ENCODE results near the gene GOLGA6L24. TPM values are rescaled to one million over a fixed set of nuclear protein-coding genes. Genes with fewer than 3 reads are reported as not detected.

GOLGA6L24 gene, protein sequence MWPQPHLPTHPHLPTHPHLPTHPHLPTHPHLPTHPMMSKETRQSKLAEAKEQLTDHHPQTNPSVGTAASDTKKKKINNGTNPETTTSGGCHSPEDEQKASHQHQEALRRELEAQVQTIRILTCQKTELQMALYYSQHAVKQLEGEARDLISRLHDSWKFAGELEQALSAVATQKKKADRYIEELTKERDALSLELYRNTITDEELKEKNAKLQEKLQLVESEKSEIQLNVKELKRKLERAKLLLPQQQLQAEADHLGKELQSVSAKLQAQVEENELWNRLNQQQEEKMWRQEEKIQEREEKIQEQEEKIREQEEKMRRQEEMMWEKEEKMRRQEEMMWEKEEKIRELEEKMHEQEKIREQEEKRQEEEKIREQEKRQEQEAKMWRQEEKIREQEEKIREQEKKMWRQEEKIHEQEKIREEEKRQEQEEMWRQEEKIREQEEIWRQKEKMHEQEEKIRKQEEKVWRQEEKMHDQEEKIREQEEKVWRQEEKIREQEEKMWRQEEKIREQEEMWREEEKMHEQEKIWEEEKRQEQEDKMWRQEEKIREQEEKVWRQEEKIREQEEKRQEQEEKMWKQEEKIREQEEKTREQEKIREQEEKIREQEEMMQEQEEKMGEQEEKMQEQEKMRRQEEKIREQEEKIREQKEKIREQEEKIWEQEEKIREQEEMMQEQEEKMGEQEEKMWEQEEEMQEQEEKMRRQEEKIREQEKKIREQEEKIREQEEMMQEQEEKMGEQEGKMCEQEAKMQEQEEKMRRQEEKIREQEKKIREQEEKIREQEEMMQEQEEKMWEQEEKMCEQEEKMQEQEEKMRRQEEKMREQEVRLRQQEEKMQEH
- total RNA-seq, result not detected in 2 replicates

GRCh38 chr15:28357984-28358383 is at the start of gene GOLGA6L24:
TSS of gene GOLGA6L24 (minus strand) at chr15:28358084. CDS start at chr15:28358023, 61 bp downstream.

DNA sequence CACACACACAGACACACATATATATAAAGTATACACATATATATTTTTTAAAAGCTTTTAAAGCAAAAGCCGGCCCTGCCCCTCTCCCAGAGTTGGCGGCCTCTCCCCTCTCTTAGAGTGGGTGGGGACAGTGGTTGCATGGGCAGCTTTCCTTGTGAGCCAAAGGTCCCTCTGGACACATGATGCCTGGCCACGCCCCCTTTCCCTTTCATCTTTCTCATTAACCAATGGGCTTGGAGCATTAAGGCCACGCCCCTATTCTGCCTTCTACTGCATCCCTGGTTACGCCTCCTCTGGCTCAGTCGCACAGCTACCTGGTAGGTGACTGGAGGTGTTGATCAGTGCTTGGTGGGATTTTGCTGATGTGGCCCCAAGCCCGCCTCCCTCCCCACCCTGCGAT is 20.5 kb upstream of the GOLGA6L24 start, which contains the start of gene GOLGA8F:
Gene GOLGA8F, plus strand, starts transcription at position 301 of the 400 bp plus-strand sequence. Its CDS starts 98 bp downstream, at position 399.

DNA sequence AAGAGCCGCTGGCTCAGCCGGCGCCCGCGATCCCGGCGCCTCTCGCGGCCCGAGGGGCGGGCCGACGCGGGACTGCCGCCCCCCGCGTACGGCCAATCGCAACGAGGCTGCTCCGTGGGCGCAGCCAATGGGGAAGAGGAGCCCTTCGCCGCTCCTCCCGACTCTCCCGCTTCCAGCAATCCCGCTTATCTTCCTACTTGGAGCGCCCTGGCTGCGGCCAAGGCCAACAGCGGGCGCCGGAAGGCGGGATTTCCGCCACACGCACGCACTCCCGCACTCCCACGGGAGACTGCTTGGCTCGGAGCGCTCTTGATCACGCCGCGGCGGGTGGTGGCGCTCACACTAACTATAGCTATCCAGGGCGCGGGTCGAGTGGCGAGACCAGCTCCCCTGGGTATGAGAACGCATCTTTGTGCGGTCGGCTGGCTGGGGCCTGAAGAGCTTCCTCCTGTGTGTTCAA is 35.7 kb downstream of the GOLGA6L24 start, which contains the start of gene HERC2:
Gene HERC2, minus strand, starts transcription at position 51 of the 460 bp plus-strand sequence. CDS start 746 bp downstream, outside the sequence.

Other genes starting within 250 kb of the GOLGA6L24 start
- 23.8 and 25.5 TPM in 2 replicates for gene HERC2, start 35.9 kb downstream of the GOLGA6L24 start, total RNA-seq
- not detected in 2 replicates for gene GOLGA8F, start 20.6 kb upstream of the GOLGA6L24 start, total RNA-seq
- not detected in 2 replicates for gene GOLGA8G, start 174.9 kb upstream of the GOLGA6L24 start, total RNA-seq
- not detected in 2 replicates for gene GOLGA6L25, start 195.5 kb upstream of the GOLGA6L24 start, total RNA-seq

Measured in hair follicular keratinocyte (primary cell).